Heart left ventricle (tissue), 13 donors: ENCODE measurements around the gene CABYR.

Source experiments
- POLR2A ChIP-seq, 2 donors: fragments of 450-650 bp; IDR thresholded peaks; one replicate each; pipeline ENCODE4 v1.6.1; 2017; ENCODE audit warnings: antibody characterized with exemption in 2 of 2, mild to moderate bottlenecking in 2 of 2, moderate library complexity in 2 of 2
- TF ChIP-seq, protein P1 (sequence below), 12 donors: fragments of 200-600 bp; sonication (generic) in 4 of 12; IDR thresholded peaks; one replicate each; pipeline versions ENCODE4 v1.5.0 to v1.8.0; 2018 to 2022; ENCODE audit warnings: antibody characterized with exemption in 12 of 12, mild to moderate bottlenecking in 5 of 12
- donor health status: ischemic (EF 13 %, LVEDD 7.1; RV severe dilation, severe dysfunction).
- donor health status: DM: no; HTN: yes; CAD: no.
- donor health status: DM: no; HTN: no; CAD: no.
- donor health status: ischemic (EF 25% LVEDD 6.9; RV normal size, moderate dysfunction).
- donor health status: ischemic (EF 25% LVEDD 5.7; RV mildly dilated, moderate dysfunction).
- donor health status: ischemic (EF 35%, LVEDD 5.7; RV mildly dilated, moderate dysfunction).
- donor health status: nonischemic (EF 11% LVEDD 7.7; RV severe dilation, severe dysfunction).
- donor health status: DM: yes; HTN: yes; CAD: no.
- donor health status: PGD.
- donor health status: ischemic (EF 29% LVEDD 5.4; RV normal size, mild dysfunction).
- donor health status: nonischemic (EF 23%, LVEDD 6.1; RV moderate dilation, normal function).

DNA sequence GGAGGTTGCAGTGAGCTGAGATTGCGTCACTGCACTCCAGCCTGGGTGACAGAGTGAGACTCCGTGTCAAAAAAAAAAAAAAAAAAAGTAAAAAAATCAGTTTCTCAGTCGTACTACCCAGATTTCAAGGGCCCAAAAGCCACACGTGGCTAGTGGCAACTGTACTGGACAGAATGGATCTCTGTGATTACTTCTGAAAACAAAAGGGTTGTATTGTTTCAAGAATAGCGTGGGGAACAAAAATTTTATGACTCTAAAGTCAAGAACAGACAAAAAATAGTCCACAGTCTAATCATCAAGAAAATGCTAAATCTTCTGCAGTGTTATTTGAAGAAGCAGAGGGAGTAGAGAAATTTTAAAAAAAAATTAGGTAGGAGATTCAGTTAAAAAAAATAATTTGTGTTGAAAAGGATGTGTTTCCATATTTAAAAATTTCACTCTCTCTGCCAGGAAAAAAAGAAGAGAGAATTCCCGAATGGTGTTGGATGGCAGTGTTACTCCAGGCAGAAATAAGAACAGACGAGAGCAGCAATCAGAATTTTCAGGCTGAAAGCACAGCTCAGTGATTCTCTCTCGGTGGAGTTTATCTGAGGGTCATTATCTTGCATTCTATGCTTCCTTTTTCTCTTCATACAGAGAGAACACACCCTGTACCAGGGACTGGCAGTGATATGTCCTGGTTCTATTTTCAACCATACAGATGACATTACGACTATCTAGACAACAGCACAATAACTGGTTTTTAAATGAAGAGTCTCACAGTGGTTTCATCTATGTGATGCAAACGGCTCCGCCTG is 61.8 kb downstream of the CABYR start:
- TF ChIP-seq, protein P1, sequence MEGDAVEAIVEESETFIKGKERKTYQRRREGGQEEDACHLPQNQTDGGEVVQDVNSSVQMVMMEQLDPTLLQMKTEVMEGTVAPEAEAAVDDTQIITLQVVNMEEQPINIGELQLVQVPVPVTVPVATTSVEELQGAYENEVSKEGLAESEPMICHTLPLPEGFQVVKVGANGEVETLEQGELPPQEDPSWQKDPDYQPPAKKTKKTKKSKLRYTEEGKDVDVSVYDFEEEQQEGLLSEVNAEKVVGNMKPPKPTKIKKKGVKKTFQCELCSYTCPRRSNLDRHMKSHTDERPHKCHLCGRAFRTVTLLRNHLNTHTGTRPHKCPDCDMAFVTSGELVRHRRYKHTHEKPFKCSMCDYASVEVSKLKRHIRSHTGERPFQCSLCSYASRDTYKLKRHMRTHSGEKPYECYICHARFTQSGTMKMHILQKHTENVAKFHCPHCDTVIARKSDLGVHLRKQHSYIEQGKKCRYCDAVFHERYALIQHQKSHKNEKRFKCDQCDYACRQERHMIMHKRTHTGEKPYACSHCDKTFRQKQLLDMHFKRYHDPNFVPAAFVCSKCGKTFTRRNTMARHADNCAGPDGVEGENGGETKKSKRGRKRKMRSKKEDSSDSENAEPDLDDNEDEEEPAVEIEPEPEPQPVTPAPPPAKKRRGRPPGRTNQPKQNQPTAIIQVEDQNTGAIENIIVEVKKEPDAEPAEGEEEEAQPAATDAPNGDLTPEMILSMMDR (IDR thresholded peaks at IDR 0.05), result no peak
- no peak for TF ChIP-seq POLR2A (IDR thresholded peaks at IDR 0.05)
